Skeletal muscle cell (primary cell): ENCODE measurements around the gene SRSF6.
A peak's percentile ranks its signal among the peaks of the same experiment; 100 is the strongest.
"Not testable (repeated sequence)": the region's sequence is repeated elsewhere in the genome, so short reads cannot be mapped to it uniquely, and the experiment has no call there.

Source experiments
- DNase-seq: peaks from one replicate; pipeline ENCODE4 v3.0.0-alpha.2; 2010; ENCODE audit warnings: low read depth
- H3K4me3 ChIP-seq: 2 replicates; pipeline ENCODE4 v1.5.1; 2011; ENCODE audit warnings: low read depth, mild to moderate bottlenecking, control low read depth, low read length, moderate library complexity

The SRSF6 gene

GRCh38 chr20:43446361-43446879, 11.3 kb upstream of the SRSF6 start:
- DNase-seq: no peak
- no peak overlapping the region for H3K4me3 ChIP-seq

- H3K4me3 ChIP-seq, DNase-seq: not testable (repeated sequence)
Observed at GRCh38 chr20:43448431-43448747, 9.3 kb upstream of the SRSF6 start.

GRCh38 chr20:43448748-43449535, 8.8 kb upstream of the SRSF6 start:
- no peak overlapping the region for H3K4me3 ChIP-seq
- DNase-seq: peak; percentile 2

- H3K4me3 ChIP-seq: no peak overlapping the region
- DNase-seq: no peak
Observed at GRCh38 chr20:43450841-43451799, 6.6 kb upstream of the SRSF6 start.

- DNase-seq: no peak
Observed at GRCh38 chr20:43452404-43453126, 5.1 kb upstream of the SRSF6 start.

GRCh38 chr20:43456252-43456651, 1.4 kb upstream of the SRSF6 start:
- DNase-seq, H3K4me3 ChIP-seq: not testable (repeated sequence)

More at GRCh38 chr20:43452404-43453126, 5.1 kb upstream of the SRSF6 start:
- no peak overlapping the region for H3K4me3 ChIP-seq

- peak; percentile 81 for DNase-seq
- peak overlapping the region; percentile 85 for H3K4me3 ChIP-seq
Observed at GRCh38 chr20:43456809-43457639, 672 bp upstream of the SRSF6 start.

GRCh38 chr20:43458422-43458924, 777 bp downstream of the SRSF6 start:
- H3K4me3 ChIP-seq: peak overlapping the region; percentile 85
- DNase-seq: no peak

GRCh38 chr20:43459022-43459942, 1.6 kb downstream of the SRSF6 start:
- DNase-seq: no peak
- peak overlapping the region; percentile 85 for H3K4me3 ChIP-seq

- DNase-seq: no peak
- no peak overlapping the region for H3K4me3 ChIP-seq
Observed at GRCh38 chr20:43460172-43460829, 2.6 kb downstream of the SRSF6 start.

GRCh38 chr20:43460830-43461200, 3.1 kb downstream of the SRSF6 start:
- no peak for DNase-seq
- no peak overlapping the region for H3K4me3 ChIP-seq

- DNase-seq: no peak
- no peak overlapping the region for H3K4me3 ChIP-seq
Observed at GRCh38 chr20:43461894-43462659, 4.4 kb downstream of the SRSF6 start.

GRCh38 chr20:43462660-43463526, 5.2 kb downstream of the SRSF6 start:
- H3K4me3 ChIP-seq: no peak overlapping the region
- no peak for DNase-seq

GRCh38 chr20:43463527-43464218, 6.0 kb downstream of the SRSF6 start:
- no peak overlapping the region for H3K4me3 ChIP-seq
- DNase-seq: no peak

GRCh38 chr20:43464219-43464790, 6.6 kb downstream of the SRSF6 start:
- DNase-seq: no peak
- H3K4me3 ChIP-seq: no peak overlapping the region
